ENCODE results near the gene PPP1R16B. TPM values are rescaled to one million over a fixed set of nuclear protein-coding genes. Genes with fewer than 3 reads are reported as not detected.

PPP1R16B gene
- total and polyA plus RNA-seq, 2 of the 8 experiments (the other 6 are each of a cell fraction or from before 2014, with no cell fraction given): 2.6 to 8.9 TPM

GRCh38 chr20:38811769-38812168 lies 6.3 kb downstream of the PPP1R16B start:
- POLR2A ChIA-PET (ENCODE audit: partially characterized antibody): interaction anchor here (0.6 to 1.7 kb wide), 3 partner anchors 14 to 63 kb away, joined by 3 to 4 read pairs (median 3); partner anchors contain the start of gene ACTR5
- no peak overlapping the region for H2BK120ac ChIP-seq (replicated peaks; ENCODE audit: low read depth, low read length)

More at GRCh38 chr20:38811769-38812168, 6.3 kb downstream of the PPP1R16B start:
- Histone ChIP-seq H3K4ac (replicated peaks; ENCODE audit: insufficient read length, low read depth, low read length) (no peak overlapping the region), H3K9ac (replicated peaks in 1 of 4; ENCODE audit: extremely low read depth in 1 of 4, low read depth in 3 of 4, low read length in 3 of 4) (no peak overlapping the region), H4K5ac (ENCODE audit: insufficient read length, low read depth, low read length) (no peak overlapping the region), H2BK20ac (ENCODE audit: low read length) (no peak overlapping the region), H2AFZ (ENCODE audit: low read length) (no peak overlapping the region), H3K4me3 (ENCODE audit: extremely low read depth in 1 of 4, insufficient read depth in 2 of 4, low read depth in 3 of 4, low read length in 4 of 4) (no peak overlapping the region), H2AK5ac (ENCODE audit: low read depth, low read length) (no peak overlapping the region), H3K23me2 (ENCODE audit: low read depth, low read length) (peaks cover 5% of the 10 kb centered on the region; the same call in 1 of the 2 replicates), H3K18ac (ENCODE audit: extremely low read depth, low read length) (no peak overlapping the region), H3K14ac (ENCODE audit: insufficient read length) (no peak overlapping the region), H3K79me2 (ENCODE audit: control insufficient read depth in 1 of 2, insufficient read depth in 2 of 2, low read length in 2 of 2) (no peaks in the 10 kb centered on the region), H3K23ac (ENCODE audit: insufficient read length) (no peak overlapping the region), H3K56ac (replicated peaks; ENCODE audit: insufficient read length, low read depth, low read length) (no peak overlapping the region), H3K36me3 (ENCODE audit: control insufficient read depth in 2 of 4, insufficient read depth in 4 of 4, low read length in 3 of 4) (no peaks in the 10 kb centered on the region), H2BK5ac (ENCODE audit: low read depth, low read length) (no peak overlapping the region), H3K4me1 (replicated peaks in 1 of 4; ENCODE audit: control insufficient read depth in 3 of 4, insufficient read depth in 4 of 4, low read length in 3 of 4) (peaks cover 3 to 13% (median 10%) of the 10 kb centered on the region in 4 experiments), H2BK15ac (ENCODE audit: low read length) (no peak overlapping the region), H4K20me1 (replicated peaks in 1 of 2; ENCODE audit: control insufficient read depth in 1 of 2, insufficient read depth in 2 of 2, low read length in 2 of 2) (peaks cover 0 to 2% of the 10 kb centered on the region in 2 experiments), H4K8ac (ENCODE audit: extremely low read depth, insufficient read depth, low read length) (no peak overlapping the region), H3K4me2 (ENCODE audit: insufficient read depth in 1 of 2, low read depth in 2 of 2, low read length in 2 of 2) (no peak overlapping the region), H3K79me1 (ENCODE audit: low read depth, low read length) (no peaks in the 10 kb centered on the region; the same call in 1 of the 2 replicates), H3K27ac (ENCODE audit: low read depth, low read length) (no peak overlapping the region), H3K9me3 (ENCODE audit: insufficient read depth in 2 of 2, low read depth in 1 of 2, low read length in 1 of 2) (no peaks in the 10 kb centered on the region), H3K27me3 (replicated peaks in 1 of 4; ENCODE audit: control insufficient read depth in 3 of 4, extremely low read depth in 1 of 4, insufficient read depth in 3 of 4, low read length in 3 of 4) (peaks cover 4 to 16% (median 14%) of the 10 kb centered on the region in 4 experiments; a peak in 6 of 7 replicates), H4K91ac (replicated peaks; ENCODE audit: insufficient read length, low read length) (no peak overlapping the region), H2BK12ac (ENCODE audit: low read depth, low read length) (no peak overlapping the region)
- DNase-seq (ENCODE audit: low read depth in 1 of 2, low spot score in 2 of 2) (no peak), FAIRE-seq (no peak)
- WGBS, 2 experiments (ENCODE audit: extremely low coverage in 1 of 2, insufficient coverage in 1 of 2, insufficient read length in 1 of 2, insufficient replicate concordance in 2 of 2, low coverage in 1 of 2, low lambda C conversion rate in 2 of 2, missing lambda C conversion rate in 1 of 2): 76% methylated on average over 4 of the region's 4 CpGs; no CpG with 5 or more reads in 1 of the 2 experiments
- TF ChIP-seq CEBPB (IDR thresholded peaks at IDR 0.05; ENCODE audit: low read depth, low read length): no peak
- CTCF ChIA-PET (ENCODE audit: partially characterized antibody): interaction anchor here (0.6 to 2.2 kb wide), 4 partner anchors 47 to 87 kb away, joined by 3 to 7 read pairs (median 4); no protein-coding TSS in a partner anchor
